Measurements from ENCODE around the gene PREX1. TPM values are rescaled to one million over a fixed set of nuclear protein-coding genes. Genes with fewer than 3 reads are reported as not detected.

The PREX1 gene
- total RNA-seq, 1 experiment from 2014 or later: 34.3 TPM

DNA sequence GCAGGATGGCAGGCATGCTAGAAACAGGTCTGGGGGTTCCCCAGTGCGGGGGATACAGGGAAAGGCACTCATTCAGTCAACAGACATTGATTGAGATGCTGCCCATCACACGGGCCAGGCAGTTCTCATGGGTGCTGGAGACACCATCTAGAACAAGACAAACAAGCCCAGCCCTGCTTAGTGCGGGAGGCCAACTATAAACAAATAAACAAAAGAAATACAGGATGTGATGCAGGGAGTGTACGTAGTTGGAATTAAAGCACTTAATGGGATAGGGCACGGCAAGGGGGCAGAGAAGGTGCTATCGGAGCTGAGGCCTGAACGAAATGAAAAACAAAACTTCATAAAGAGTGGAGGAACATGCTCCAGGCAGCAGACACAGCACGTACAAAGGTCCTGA is 169.3 kb downstream of the PREX1 start:
- H3K4me1 ChIP-seq (replicated peaks): no peaks in the 10 kb centered on the region
- DNase-seq (ENCODE audit: low read depth in 1 of 2, low spot score in 2 of 2): no peak

DNA sequence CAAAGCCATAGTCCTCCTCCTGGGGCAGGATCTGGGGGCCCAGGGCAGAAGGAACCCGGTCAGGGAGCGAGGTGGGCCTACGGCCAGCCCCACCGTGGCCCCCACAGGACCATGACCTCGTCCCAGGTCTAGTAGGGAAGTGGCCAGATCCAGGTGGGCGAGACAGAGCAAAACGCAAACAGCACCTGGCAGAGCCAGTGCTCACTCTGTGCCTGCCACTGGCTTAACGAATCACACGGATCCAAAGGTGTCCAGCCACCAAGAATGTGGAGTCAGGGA is 169.7 kb downstream of the PREX1 start:
- no peak for DNase-seq (ENCODE audit: low read depth in 1 of 2, low spot score in 2 of 2)
- Histone ChIP-seq H3K9me3 (replicated peaks) (no peaks in the 10 kb centered on the region; the same call in 1 of the 2 replicates), H3K4me1 (replicated peaks) (no peaks in the 10 kb centered on the region), H3K27me3 (replicated peaks) (no peaks in the 10 kb centered on the region), H3K4me3 (no peak overlapping the region), H3K36me3 (peaks cover 40% of the 10 kb centered on the region), H3K27ac (no peak overlapping the region)

More for the DNA sequence above, 169.3 kb downstream of the PREX1 start:
- Histone ChIP-seq H3K4me3 (no peak overlapping the region), H3K27ac (no peak overlapping the region), H3K9me3 (replicated peaks) (no peaks in the 10 kb centered on the region; the same call in 1 of the 2 replicates), H3K27me3 (replicated peaks) (no peaks in the 10 kb centered on the region), H3K36me3 (peaks cover 37% of the 10 kb centered on the region)

DNA sequence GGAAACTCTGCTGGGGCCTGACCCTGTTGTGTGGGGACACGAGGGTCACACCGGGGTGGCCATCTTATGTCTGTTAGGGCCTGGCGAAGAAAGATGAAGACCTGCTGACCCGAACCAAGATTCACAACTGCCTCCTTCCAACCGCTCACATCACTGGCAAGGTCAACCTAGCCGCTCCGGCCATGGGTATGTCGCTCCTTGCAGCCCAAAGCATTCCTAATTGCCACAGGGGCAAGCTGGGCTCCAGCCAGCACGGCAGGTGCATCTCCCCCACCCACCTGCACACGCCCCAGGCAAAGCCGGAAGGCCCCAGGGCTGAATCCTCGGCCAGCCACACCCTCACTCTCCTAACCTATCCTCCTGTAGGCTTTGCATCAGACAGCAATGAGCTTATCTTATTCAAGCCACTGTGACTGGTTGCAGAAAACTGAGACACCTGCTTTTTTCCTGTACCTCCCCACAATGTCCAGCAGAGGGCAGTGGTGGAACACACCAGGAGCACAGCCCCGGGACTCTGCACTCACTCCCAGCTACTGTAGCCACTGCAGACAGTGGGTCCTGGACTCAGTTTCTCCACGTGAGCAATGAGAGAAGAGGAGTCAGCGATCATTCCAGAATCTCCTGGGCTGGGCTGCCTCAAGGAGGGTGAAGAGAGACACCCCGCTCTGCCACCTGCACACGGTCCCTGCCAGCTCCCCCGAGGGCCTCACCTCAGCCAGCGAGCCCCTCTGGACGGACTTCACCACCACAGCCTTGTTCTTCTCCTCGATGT is 170.2 kb downstream of the PREX1 start:
- H3K36me3 ChIP-seq: peaks cover 45% of the 10 kb centered on the region
- DNase-seq (ENCODE audit: low read depth in 1 of 2, low spot score in 2 of 2): peak; percentile 50 to 69
- no peaks in the 10 kb centered on the region; the same call in 1 of the 2 replicates for H3K9me3 ChIP-seq (replicated peaks)
- no peak overlapping the region for H3K27ac ChIP-seq
- H3K4me1 ChIP-seq (replicated peaks): no peaks in the 10 kb centered on the region
- H3K4me3 ChIP-seq: no peak overlapping the region
- H3K27me3 ChIP-seq (replicated peaks): no peaks in the 10 kb centered on the region

DNA sequence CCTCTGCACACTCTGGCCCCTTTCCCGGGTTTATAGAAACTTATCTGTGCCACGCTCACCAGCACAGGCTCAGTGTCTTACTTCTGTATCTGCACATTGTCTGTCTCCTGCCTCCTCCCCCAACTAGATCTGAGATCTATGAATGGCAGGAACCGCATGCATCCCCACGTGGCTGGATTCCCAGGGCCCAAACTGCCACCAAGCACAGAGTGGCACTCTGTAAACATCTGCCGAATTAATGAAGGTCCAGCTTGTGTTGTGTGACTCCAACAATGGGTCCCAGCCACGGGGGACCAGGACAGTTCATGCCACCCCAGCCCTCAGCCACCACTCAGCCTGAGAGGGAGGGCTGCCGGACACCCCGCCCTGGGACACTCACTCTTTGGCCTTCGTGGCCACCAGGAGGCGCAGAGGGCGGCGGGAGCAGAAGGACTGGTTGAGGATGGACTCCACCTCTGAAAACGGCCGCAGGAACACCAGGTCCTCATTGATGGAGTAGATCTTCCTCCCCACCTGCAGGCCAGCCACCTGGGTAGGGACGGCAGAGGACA is 171.1 kb downstream of the PREX1 start:
- Histone ChIP-seq H3K27ac (no peak overlapping the region), H3K36me3 (peaks cover 47% of the 10 kb centered on the region), H3K9me3 (replicated peaks) (no peaks in the 10 kb centered on the region; the same call in 1 of the 2 replicates), H3K4me3 (no peak overlapping the region), H3K4me1 (replicated peaks) (no peaks in the 10 kb centered on the region), H3K27me3 (replicated peaks) (no peaks in the 10 kb centered on the region)
- DNase-seq (ENCODE audit: low read depth in 1 of 2, low spot score in 2 of 2): no peak

DNA sequence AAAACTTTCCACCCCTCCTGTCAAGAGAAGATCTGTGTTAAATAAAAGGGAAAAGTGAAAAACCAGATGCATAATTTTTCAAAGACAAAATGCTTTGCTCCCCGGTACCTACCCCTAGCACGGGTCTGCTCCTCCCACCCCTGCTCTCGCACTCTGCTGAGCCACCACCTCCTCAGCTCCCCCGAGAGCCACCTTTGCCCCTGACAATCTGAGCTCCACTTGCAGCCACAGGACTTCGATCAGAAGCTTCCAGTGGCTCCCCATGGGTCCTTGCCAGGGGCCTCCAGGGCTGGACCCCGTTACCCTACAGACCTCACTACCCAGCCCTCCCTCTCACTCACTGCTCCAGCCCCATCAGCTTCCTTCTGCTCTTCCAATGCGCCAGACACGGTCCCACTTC is 171.7 kb downstream of the PREX1 start:
- Histone ChIP-seq H3K4me3 (no peak overlapping the region), H3K27me3 (replicated peaks) (no peaks in the 10 kb centered on the region)
- DNase-seq (ENCODE audit: low read depth in 1 of 2, low spot score in 2 of 2): no peak

DNA sequence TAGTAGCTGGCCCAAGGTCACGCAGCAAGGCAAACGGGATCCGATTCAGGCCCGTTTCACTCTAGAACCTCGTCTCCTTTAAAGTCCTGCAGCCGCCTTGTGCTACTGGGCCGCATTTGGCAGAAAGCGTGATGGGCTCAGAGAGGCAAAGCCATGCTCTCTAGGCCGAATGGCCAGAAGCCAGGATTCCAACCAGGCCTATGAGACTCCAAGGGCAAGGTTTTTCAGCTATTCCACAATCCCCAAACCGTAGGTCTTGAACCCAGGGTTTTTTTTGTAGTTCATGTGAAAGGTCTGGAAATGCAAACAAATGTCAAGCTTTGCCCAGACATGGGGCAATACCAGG is 174.1 kb downstream of the PREX1 start:
- no peak for DNase-seq (ENCODE audit: low read depth in 1 of 2, low spot score in 2 of 2)

More for the DNA sequence above, 171.7 kb downstream of the PREX1 start:
- H3K4me1 ChIP-seq (replicated peaks): no peaks in the 10 kb centered on the region
- peaks cover 51% of the 10 kb centered on the region for H3K36me3 ChIP-seq
- H3K9me3 ChIP-seq (replicated peaks): no peaks in the 10 kb centered on the region; the same call in 1 of the 2 replicates
- no peak overlapping the region for H3K27ac ChIP-seq

DNA sequence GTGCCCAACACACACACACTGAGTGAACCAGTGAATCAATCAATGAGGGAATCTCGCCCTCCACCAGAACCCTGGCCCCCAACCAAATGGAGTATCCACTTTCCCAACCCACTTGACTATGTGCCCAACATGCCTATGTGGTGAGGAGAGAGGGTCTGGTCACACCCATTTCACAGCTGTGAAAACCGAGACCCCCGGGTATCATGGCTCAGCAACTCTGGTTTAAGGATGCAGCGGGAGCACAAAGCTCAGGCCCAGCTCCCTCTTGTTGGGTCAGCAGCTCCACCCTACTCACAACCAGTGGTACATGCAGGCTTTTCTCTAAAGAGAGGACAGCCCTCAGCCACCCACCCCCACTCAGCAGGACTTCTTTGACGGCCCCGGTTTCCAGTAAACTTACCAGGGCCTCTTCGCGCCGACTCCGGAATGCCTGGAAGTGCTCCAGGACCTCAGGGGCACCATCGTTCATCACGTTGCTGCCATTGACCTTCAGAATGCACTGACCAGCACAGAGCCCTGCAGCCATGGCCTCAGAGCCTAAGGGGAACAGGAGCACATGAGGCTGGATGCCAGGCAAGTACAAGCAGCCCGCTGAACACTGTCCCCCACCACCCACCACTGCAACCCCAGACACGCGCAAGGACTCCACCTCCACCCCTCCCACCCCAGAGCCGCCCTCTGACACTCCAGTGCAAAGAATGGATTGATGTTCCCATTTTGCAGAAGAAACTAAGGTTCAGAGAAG is 174.7 kb downstream of the PREX1 start:
- Histone ChIP-seq H3K9me3 (replicated peaks) (no peaks in the 10 kb centered on the region; the same call in 1 of the 2 replicates), H3K36me3 (peaks cover 72% of the 10 kb centered on the region), H3K4me3 (no peak overlapping the region), H3K27me3 (replicated peaks) (no peaks in the 10 kb centered on the region), H3K27ac (no peak overlapping the region), H3K4me1 (replicated peaks) (no peaks in the 10 kb centered on the region)
- DNase-seq (ENCODE audit: low read depth in 1 of 2, low spot score in 2 of 2): no peak

More for the DNA sequence above, 174.1 kb downstream of the PREX1 start:
- H3K27me3 ChIP-seq (replicated peaks): no peaks in the 10 kb centered on the region
- no peaks in the 10 kb centered on the region for H3K4me1 ChIP-seq (replicated peaks)
- no peak overlapping the region for H3K27ac ChIP-seq
- H3K4me3 ChIP-seq: no peak overlapping the region
- peaks cover 74% of the 10 kb centered on the region for H3K36me3 ChIP-seq
- no peaks in the 10 kb centered on the region; the same call in 1 of the 2 replicates for H3K9me3 ChIP-seq (replicated peaks)

DNA sequence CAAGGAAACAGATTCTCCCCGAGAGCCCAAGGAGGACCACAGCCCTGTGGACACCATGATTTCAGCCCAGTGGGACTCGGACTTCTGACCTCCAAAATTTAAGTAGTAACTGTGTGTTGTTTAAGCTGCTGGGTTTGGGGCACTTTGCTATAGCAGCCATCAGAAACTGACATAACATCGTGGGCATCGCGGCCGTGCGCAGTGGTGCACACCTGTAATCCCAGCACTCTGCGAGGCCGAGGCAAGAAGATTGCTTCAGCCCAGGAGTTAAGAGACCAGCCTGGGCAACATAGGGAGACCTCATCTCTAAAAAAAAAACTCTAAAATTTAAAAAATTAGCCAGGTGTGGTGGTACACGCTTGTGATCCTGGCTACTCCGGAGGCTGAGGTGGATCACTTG is 175.8 kb downstream of the PREX1 start:
- H3K27me3 ChIP-seq (replicated peaks): no peaks in the 10 kb centered on the region
- DNase-seq (ENCODE audit: low read depth in 1 of 2, low spot score in 2 of 2): no peak
- no peak overlapping the region for H3K4me3 ChIP-seq
- H3K4me1 ChIP-seq (replicated peaks): no peaks in the 10 kb centered on the region
- H3K9me3 ChIP-seq (replicated peaks): no peaks in the 10 kb centered on the region
- peaks cover 61% of the 10 kb centered on the region for H3K36me3 ChIP-seq
- H3K27ac ChIP-seq: no peak overlapping the region

DNA sequence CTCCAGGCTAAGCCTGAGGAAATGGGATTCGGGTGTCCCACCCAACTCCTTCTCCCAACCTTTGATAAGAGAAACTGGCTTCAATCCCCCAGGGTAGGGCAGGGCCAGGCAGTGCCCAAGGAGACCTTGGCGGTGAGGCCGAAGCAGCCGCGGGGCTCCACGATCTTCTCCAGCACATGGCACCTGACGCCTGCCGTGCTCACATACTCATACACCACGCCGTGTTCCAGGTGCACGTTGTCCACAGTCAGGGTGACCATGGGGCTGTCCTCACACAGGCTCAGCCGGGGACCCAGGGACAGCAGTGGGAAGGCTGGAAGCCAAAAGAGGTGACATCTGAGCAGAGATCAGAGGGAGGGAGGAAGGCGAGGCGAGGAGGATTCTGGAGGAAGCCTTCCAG is 176.5 kb downstream of the PREX1 start:
- no peaks in the 10 kb centered on the region for H3K27me3 ChIP-seq (replicated peaks)
- no peak for DNase-seq (ENCODE audit: low read depth in 1 of 2, low spot score in 2 of 2)
- no peak overlapping the region for H3K4me3 ChIP-seq
- no peaks in the 10 kb centered on the region for H3K4me1 ChIP-seq (replicated peaks)
- H3K36me3 ChIP-seq: peaks cover 55% of the 10 kb centered on the region
- no peaks in the 10 kb centered on the region for H3K9me3 ChIP-seq (replicated peaks)
- no peak overlapping the region for H3K27ac ChIP-seq

DNA sequence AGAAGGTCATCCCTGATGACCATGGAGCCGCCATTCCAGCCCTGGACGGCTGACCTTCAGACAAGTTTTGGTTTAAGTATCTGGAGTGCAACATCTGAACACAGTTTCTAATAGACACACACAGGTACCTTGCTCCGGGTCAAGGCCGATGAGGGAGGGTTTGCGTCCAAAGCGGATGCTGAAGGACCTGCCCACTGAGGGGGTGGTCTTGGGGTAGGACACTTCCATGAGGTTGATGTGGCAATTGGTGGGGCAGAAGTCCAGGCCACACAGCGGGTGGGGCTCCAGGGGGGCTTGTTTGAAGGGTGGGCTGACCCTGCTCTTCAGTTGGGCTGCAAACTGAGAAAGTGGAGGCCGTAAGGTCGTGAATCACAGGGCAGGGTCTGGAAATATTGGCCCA is 177.9 kb downstream of the PREX1 start:
- Histone ChIP-seq H3K4me1 (replicated peaks) (no peaks in the 10 kb centered on the region), H3K9me3 (replicated peaks) (no peaks in the 10 kb centered on the region), H3K36me3 (peaks cover 61% of the 10 kb centered on the region), H3K27me3 (replicated peaks) (no peaks in the 10 kb centered on the region), H3K4me3 (no peak overlapping the region), H3K27ac (no peak overlapping the region)
- no peak for DNase-seq (ENCODE audit: low read depth in 1 of 2, low spot score in 2 of 2)

DNA sequence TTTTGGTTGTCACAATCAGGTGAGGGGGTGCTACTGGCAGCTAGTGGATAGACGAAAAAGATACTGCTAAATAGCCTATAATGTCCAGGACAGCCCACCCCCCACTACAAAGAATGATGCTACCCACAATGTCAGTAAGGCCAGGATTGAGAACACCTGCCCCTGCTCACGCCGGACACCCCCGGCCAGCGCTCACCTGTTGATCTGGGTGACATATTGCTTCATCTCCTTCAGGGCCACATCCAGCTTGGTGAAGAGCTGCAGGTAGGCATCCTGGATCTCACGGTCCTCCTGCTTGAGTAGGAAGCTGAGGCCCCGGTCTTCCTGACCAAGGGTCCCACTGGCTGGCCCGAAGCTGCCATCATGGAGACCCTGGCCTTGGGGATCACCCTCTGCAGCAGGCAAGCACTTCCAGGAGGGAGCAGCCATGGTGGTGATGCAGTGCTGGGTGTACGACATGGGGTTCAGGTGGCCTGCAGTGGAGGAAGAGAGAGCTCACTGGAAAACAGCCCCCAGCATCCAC is 178.6 kb downstream of the PREX1 start:
- Histone ChIP-seq H3K27me3 (replicated peaks) (no peaks in the 10 kb centered on the region), H3K36me3 (peaks cover 56% of the 10 kb centered on the region), H3K9me3 (replicated peaks) (no peaks in the 10 kb centered on the region), H3K4me1 (replicated peaks) (no peaks in the 10 kb centered on the region), H3K27ac (no peak overlapping the region), H3K4me3 (no peak overlapping the region)
- no peak for DNase-seq (ENCODE audit: low read depth in 1 of 2, low spot score in 2 of 2)

DNA sequence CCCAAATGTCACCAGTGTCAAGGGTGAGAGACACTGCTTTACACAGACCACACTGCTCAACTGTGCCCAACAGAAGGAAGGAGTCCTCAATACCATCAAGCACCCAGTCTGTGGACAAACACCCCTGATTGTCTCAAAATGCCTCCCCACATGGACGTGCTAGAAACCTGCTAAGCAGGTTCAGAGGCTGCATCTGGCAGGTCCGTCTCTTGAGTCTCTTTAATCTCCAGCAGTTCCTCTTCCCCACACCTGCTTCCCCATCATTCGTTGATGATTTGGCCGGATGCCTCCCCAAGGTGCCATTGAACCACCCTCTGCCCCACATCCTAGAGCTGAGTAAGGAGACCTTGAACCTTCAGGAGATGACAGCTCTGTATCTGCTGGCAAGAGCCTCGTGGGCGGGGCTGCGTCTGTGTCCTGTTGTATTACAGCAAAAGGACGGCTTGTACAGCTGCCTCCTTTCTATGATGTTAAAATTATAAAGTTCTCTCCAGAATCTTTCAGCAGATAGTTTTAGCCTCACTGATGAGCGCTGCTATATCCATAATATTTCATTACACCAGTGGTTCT is 179.2 kb downstream of the PREX1 start:
- H3K9me3 ChIP-seq (replicated peaks): no peaks in the 10 kb centered on the region
- H3K27me3 ChIP-seq (replicated peaks): no peaks in the 10 kb centered on the region
- no peak overlapping the region for H3K27ac ChIP-seq
- no peaks in the 10 kb centered on the region for H3K4me1 ChIP-seq (replicated peaks)
- DNase-seq (ENCODE audit: low read depth in 1 of 2, low spot score in 2 of 2): no peak
- peaks cover 50% of the 10 kb centered on the region for H3K36me3 ChIP-seq
- H3K4me3 ChIP-seq: no peak overlapping the region

DNA sequence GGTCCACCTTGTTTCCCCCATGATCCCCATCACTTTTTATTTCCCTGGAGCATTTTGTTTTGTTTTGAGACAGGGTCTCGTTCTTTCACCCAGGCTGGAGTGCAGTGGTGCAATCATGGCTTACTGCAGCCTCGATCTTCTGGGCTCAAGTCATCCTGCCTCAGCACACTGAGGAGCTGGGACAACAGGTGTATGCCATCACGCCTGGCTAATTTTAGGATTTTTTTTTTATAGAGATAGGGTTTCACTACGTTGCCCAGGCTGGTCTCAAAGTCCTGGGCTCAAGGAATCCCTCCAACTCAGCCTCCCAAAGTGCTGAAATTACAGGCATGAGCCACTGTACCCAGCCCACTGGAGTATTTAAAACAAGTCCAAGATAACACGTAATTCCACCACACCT is 179.9 kb downstream of the PREX1 start:
- DNase-seq (ENCODE audit: low read depth in 1 of 2, low spot score in 2 of 2): no peak
- Histone ChIP-seq H3K27me3 (replicated peaks) (no peaks in the 10 kb centered on the region), H3K9me3 (replicated peaks) (no peaks in the 10 kb centered on the region), H3K36me3 (peaks cover 45% of the 10 kb centered on the region), H3K4me1 (replicated peaks) (no peaks in the 10 kb centered on the region), H3K4me3 (no peak overlapping the region), H3K27ac (no peak overlapping the region)

DNA sequence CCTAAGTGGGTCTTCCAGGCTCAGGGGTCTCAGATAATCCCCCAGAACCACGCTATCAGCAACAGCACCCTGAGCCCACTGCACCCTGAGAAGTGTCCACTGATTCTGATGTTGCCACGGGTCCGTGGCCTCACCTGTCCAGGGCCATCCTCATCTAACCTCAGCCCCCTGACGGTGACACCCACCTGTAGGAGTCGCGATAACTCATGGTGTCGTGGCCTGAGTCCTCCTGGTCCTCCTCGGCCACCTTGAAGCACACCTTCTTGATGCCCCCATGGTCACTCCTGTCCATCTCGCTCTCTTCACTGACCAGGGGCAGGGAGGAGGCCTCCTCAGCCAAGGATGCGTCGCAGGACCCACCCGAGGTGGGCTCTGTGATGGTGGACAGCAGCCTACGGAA is 182.1 kb downstream of the PREX1 start:
- DNase-seq (ENCODE audit: low read depth in 1 of 2, low spot score in 2 of 2): no peak
- H3K4me3 ChIP-seq: no peak overlapping the region

More for the DNA sequence above, 182.1 kb downstream of the PREX1 start:
- Histone ChIP-seq H3K27ac (no peak overlapping the region), H3K9me3 (replicated peaks) (no peaks in the 10 kb centered on the region), H3K36me3 (peaks cover 37% of the 10 kb centered on the region), H3K27me3 (replicated peaks) (no peaks in the 10 kb centered on the region), H3K4me1 (replicated peaks) (no peaks in the 10 kb centered on the region)

All from SJSA1 (cell line).